Right lobe of liver (tissue), 6 donors: ENCODE data around the gene WDFY2. TPM values are rescaled to one million over a fixed set of nuclear protein-coding genes. Genes with fewer than 3 reads are reported as not detected.

Experiments
- ATAC-seq, 4 donors: fragments of 200-7000 bp; cut with Tn5 transposase; one replicate each; pipeline ENCODE4 v1.9.1; 2020; ENCODE audit warnings: mild to moderate bottlenecking in 4 of 4, moderate library complexity in 4 of 4
- DNase-seq, 3 donors: peaks; one replicate each; pipeline ENCODE4 v3.0.0-alpha.2; 2020
- H3K27ac ChIP-seq, 3 donors: fragments of 200-600 bp; one replicate each; pipeline ENCODE4 v1.8.0; 2022
- H3K27me3 ChIP-seq, 2 donors: fragments of 200-600 bp; one replicate each; pipeline ENCODE4 v1.8.0; 2022
- H3K36me3 ChIP-seq, 4 donors: fragments of 200-600 bp; sonication (generic) in 1 of 4; one replicate each; pipeline versions ENCODE4 v1.5.1 to v1.8.0; 2017 to 2022; ENCODE audit warnings: control low read depth in 1 of 4
- H3K4me1 ChIP-seq, 4 donors: fragments of 200-600 bp; sonication (generic) in 1 of 4; one replicate each; pipeline versions ENCODE4 v1.5.1 to v1.8.0; 2017 to 2022; ENCODE audit warnings: control low read depth in 1 of 4
- H3K4me3 ChIP-seq, 3 donors: fragments of 200-600 bp; one replicate each; pipeline ENCODE4 v1.8.0; 2022
- H3K9me3 ChIP-seq, 4 donors: fragments of 200-600 bp; sonication (generic) in 1 of 4; one replicate each; pipeline versions ENCODE4 v1.5.1 to v1.8.0; 2017 to 2022; ENCODE audit warnings: control low read depth in 1 of 4
- POLR2A ChIP-seq: fragments of 450-650 bp; IDR thresholded peaks from one replicate; pipeline ENCODE4 v1.6.1; 2017; ENCODE audit warnings: antibody characterized with exemption, mild to moderate bottlenecking
- WGBS: methylation state at CpG from one replicate; pipeline ENCODE4 v1.1.6; 2018; ENCODE audit warnings: low coverage, low lambda C conversion rate; ENCODE audit not compliant: insufficient coverage; ENCODE audit errors: missing lambda C conversion rate; 5-methylcytosine and 5-hydroxymethylcytosine counted together
- intact Hi-C, 2 donors: fragments of 100-400 bp; cut with DNase I; formaldehyde crosslinking; loops; one replicate each; pipeline versions ENCODE4 v1.11.2 to v1.14.1; 2022
- microRNA-seq, 2 donors: library from miRNA; unstranded; fragments of <30 nt; microRNA quantifications; one replicate each; pipeline ENCODE4, GENCODE V29; 2019 to 2020
- small RNA-seq, 2 experiments: library from RNA; depleted of rRNA; stranded (forward); fragments of <200 nt; gene quantifications; one replicate each; pipeline ENCODE3, GENCODE V24; 2016
- total RNA-seq, 6 experiments: library from RNA; depleted of rRNA in 2 of 6; stranded (reverse); fragments of >200 nt in 2 of 6; fragmentation: NEBNext Ultra II Directional in 3 of 6; extraction: Animal tissue kit (Norgen Biotek cat#: 25700) in 3 of 6; gene quantifications; one replicate each; pipeline versions ENCODE4 v1.1.0 to v1.2.4, GENCODE V29; 2016 to 2023
- TF ChIP-seq, protein P1 (sequence below), 4 donors: fragments of 200-600 bp in 3 of 4; fragments of 450-650 bp in 1 of 4; IDR thresholded peaks; one replicate each; pipeline versions ENCODE4 v1.5.1 to v1.8.0; 2016 to 2022; ENCODE audit warnings: antibody characterized with exemption in 4 of 4, mild to moderate bottlenecking in 2 of 4
- donor health status: DM: no; HTN: yes; CAD: no.
- donor health status: DM: no; HTN: no; CAD: no.
- donor health status: DM: no; HTN: no; CAD: no.
- donor health status: DM: no; HTN: yes; CAD: no.
- donor health status: DM: no; HTN: yes; CAD: no.

The WDFY2 gene
- total RNA-seq, 6 experiments from 2014 or later = 4.5 to 12.0 (median 7.3) TPM

DNA sequence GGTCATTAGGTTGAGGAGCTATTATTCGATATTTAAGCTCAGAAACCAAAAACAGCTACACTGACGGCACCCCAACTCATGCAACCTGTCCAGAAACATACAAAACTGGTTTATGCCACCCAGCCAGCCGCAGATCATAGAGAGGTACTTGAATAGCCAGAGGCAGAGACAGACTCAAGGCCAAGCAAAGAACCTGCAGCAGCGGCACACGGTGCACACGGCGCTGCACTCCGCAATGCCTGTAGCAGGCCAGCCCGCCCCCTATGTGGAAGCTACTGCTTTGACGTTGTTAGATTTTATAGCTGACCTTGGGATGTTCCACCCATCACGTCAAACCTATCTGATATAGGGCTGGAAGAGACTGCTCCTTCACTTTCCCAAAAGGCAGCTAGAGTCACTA lies 231.6 kb downstream of the WDFY2 start:
- ATAC-seq = no peak
- intact Hi-C loops = no loop called here
- no peak overlapping the region for H3K4me3 ChIP-seq

DNA sequence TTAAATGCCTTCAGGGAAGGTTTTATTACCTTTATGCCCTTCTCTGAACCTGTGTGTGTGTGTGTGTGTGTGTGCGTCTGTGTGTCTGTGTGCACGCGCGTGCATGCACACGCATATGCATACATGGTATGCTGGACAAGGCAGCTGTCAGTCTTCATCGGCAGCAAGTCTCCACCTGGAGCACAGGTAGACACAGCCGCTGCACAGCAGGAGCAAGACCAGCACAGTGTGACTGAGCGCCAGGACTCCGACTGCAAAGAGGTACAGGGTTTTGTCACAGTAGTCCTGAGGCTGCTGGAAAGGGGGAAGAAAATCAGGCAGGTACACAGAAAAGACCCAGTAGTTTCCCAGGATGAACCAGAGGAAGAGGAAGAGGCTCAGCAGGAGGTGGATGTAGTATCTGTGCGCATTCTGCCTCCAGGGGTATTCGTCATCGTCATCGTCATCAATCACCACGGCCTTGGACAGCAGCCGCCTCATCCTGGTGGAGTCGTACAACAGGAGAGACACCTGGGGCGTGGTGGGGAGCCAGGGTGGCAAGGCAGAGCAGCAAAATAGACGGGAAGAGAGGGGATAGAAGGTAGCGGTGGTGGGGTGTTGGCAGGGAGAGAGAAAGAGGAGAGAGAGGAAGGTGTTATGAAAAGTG lies 232.5 kb downstream of the WDFY2 start:
- no peak for TF ChIP-seq POLR2A
- TF ChIP-seq, protein P1, sequence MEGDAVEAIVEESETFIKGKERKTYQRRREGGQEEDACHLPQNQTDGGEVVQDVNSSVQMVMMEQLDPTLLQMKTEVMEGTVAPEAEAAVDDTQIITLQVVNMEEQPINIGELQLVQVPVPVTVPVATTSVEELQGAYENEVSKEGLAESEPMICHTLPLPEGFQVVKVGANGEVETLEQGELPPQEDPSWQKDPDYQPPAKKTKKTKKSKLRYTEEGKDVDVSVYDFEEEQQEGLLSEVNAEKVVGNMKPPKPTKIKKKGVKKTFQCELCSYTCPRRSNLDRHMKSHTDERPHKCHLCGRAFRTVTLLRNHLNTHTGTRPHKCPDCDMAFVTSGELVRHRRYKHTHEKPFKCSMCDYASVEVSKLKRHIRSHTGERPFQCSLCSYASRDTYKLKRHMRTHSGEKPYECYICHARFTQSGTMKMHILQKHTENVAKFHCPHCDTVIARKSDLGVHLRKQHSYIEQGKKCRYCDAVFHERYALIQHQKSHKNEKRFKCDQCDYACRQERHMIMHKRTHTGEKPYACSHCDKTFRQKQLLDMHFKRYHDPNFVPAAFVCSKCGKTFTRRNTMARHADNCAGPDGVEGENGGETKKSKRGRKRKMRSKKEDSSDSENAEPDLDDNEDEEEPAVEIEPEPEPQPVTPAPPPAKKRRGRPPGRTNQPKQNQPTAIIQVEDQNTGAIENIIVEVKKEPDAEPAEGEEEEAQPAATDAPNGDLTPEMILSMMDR (IDR thresholded peaks at IDR 0.05) = no peak
- Histone ChIP-seq H3K9me3 (no peaks in the 10 kb centered on the region), H3K27me3 (no peaks in the 10 kb centered on the region), H3K4me3 (no peak overlapping the region), H3K4me1 (peaks cover 0 to 3% (median 0%) of the 10 kb centered on the region in 4 donors), H3K27ac (no peak overlapping the region), H3K36me3 (no peaks in the 10 kb centered on the region)
- no peak for DNase-seq
- no peak for ATAC-seq
- WGBS = 86% methylated on average over 16 of the region's 19 CpGs
- intact Hi-C loops = no loop called here

More for the DNA sequence above, 231.6 kb downstream of the WDFY2 start:
- TF ChIP-seq POLR2A = no peak
- TF ChIP-seq, protein P1 (IDR thresholded peaks at IDR 0.05) = no peak
- H3K36me3 ChIP-seq = no peaks in the 10 kb centered on the region
- H3K9me3 ChIP-seq = no peaks in the 10 kb centered on the region
- peak overlapping the region in 1 of 3 donors; percentile 88 for H3K27ac ChIP-seq
- no peak for DNase-seq
- peaks cover 0 to 3% (median 0%) of the 10 kb centered on the region in 4 donors for H3K4me1 ChIP-seq
- 81% methylated on average over 3 of the region's 11 CpGs for WGBS
- no peaks in the 10 kb centered on the region for H3K27me3 ChIP-seq

Small RNAs within 50 kb of the gene (microRNA-seq; reads per million reads assigned to microRNA genes)
- gene MIR4703 = 0 reads per million in 2 donors

Small RNAs within 50 kb of the gene (small RNA-seq; reads per million reads assigned to genes)
- 0 reads per million in 2 experiments for gene MIR4703
- gene RN7SL413P = 0 reads per million in 2 experiments
- gene RNU6-65P = 0 reads per million in 2 experiments
- 0 reads per million in 2 experiments for gene RNY1P6

Other genes starting within 250 kb of the WDFY2 start
- not detected for gene SERPINE3, start 244.8 kb upstream of the WDFY2 start, total RNA-seq
- 10 to 100 TPM; 21.7 to 40.8 (median 32.7) TPM for gene INTS6, start 131.4 kb upstream of the WDFY2 start, total RNA-seq
- gene DHRS12, start 219.7 kb downstream of the WDFY2 start, total RNA-seq = 10 to 100 TPM; 10.2 to 17.6 (median 12.4) TPM